Lower leg skin (tissue), 4 donors: ENCODE measurements around the gene CAPN8. TPM values are rescaled to one million over a fixed set of nuclear protein-coding genes. Genes with fewer than 3 reads are reported as not detected.

Experiments used
- DNase-seq, 2 donors: peaks; one replicate each; pipeline ENCODE4 v3.0.0-alpha.2; 2019; ENCODE audit warnings: low spot score in 2 of 2
- H3K4me3 ChIP-seq: fragments of 200-600 bp; sonication (generic); 2 replicates; pipeline ENCODE4 v1.5.1; 2017; ENCODE audit warnings: mild to moderate bottlenecking, low read depth; ENCODE audit not compliant: poor library complexity, severe bottlenecking
- POLR2A ChIP-seq, 2 donors: fragments of 450-650 bp; IDR thresholded peaks; one replicate each; pipeline ENCODE4 v1.6.1; 2016 to 2017; ENCODE audit warnings: antibody characterized with exemption in 2 of 2, mild to moderate bottlenecking in 1 of 2, moderate library complexity in 1 of 2
- WGBS, 2 donors: methylation state at CpG; one replicate each; pipeline ENCODE4 v1.1.5; 2018; 5-methylcytosine and 5-hydroxymethylcytosine counted together
- intact Hi-C: fragments of 100-400 bp; cut with DNase I; formaldehyde crosslinking; loops from one replicate; pipeline ENCODE4 v1.15.0; 2023; ENCODE audit warnings: low total_unique reads
- total RNA-seq, 4 donors: library from RNA; depleted of rRNA; stranded (reverse); fragments of >200 nt; gene quantifications; one replicate each; pipeline ENCODE4 v1.1.0, GENCODE V29; 2016
- TF ChIP-seq, protein P1 (sequence below), 3 donors: fragments of 450-650 bp; IDR thresholded peaks; one replicate each; pipeline ENCODE4 v1.5.1; 2016; ENCODE audit warnings: antibody characterized with exemption in 3 of 3, mild to moderate bottlenecking in 3 of 3, moderate library complexity in 2 of 3

CAPN8 gene
- total RNA-seq, 4 donors from 2014 or later: 0.27 to 2.4 (median 0.34) TPM

DNA sequence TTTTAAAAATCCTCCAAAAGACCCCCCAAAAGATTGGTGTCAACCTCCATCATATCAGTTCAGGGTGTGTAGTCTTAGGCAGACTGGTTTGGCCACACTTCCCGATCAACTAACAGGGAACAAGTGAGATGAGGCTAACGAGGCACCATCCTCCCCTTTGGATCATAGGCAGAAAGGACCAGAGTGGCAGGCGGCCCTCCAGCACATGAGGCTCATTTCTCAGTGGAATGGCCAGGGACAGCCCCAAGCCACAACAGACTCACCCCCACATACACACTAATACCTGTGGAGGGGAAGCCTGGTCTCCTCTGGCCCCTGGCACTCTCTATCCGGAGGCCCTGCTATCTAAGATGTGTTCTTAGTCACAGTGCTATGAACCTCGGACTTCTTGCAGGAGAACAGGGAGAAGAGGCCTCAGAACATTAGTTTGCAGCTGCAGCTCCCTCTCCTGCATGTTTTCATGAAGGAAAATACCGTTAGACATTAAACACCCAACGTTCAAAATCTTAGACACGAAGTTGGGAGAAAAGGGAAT lies 29.6 kb upstream of the CAPN8 start:
- intact Hi-C loops: loop anchor here (5.0 kb wide), 1 partner anchor 52 kb away; no protein-coding TSS in a partner anchor
- 62 to 68% methylated on average over 8 of the region's 8 CpGs for WGBS, 2 donors
- TF ChIP-seq, protein P1, sequence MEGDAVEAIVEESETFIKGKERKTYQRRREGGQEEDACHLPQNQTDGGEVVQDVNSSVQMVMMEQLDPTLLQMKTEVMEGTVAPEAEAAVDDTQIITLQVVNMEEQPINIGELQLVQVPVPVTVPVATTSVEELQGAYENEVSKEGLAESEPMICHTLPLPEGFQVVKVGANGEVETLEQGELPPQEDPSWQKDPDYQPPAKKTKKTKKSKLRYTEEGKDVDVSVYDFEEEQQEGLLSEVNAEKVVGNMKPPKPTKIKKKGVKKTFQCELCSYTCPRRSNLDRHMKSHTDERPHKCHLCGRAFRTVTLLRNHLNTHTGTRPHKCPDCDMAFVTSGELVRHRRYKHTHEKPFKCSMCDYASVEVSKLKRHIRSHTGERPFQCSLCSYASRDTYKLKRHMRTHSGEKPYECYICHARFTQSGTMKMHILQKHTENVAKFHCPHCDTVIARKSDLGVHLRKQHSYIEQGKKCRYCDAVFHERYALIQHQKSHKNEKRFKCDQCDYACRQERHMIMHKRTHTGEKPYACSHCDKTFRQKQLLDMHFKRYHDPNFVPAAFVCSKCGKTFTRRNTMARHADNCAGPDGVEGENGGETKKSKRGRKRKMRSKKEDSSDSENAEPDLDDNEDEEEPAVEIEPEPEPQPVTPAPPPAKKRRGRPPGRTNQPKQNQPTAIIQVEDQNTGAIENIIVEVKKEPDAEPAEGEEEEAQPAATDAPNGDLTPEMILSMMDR (IDR thresholded peaks at IDR 0.05): no peak
- TF ChIP-seq POLR2A (IDR thresholded peaks at IDR 0.05): no peak
- DNase-seq: no peak
- H3K4me3 ChIP-seq: no peak overlapping the region

DNA sequence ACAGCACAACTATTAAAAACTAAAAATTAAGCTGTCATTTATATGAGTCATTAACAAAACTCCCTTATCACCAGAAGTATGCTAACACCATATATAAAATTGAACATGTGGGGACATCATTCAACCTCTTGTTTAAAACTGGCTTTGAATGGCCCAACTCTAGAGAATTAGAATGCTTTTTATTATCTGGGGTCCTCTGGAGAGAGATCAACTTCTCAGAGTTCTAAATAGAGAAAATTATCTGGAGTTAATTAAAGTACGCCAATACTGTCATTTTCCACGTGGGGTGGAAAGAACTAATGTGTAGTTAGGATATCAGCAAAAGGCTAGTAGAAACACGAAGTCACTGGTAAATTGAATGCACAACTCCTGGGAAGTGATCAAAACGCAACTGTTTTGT lies 25.6 kb upstream of the CAPN8 start:
- WGBS, 2 donors: 66 to 79% methylated on average over 4 of the region's 4 CpGs
- H3K4me3 ChIP-seq: no peak overlapping the region
- intact Hi-C loops: no loop called here
- no peak for DNase-seq
- no peak for TF ChIP-seq POLR2A (IDR thresholded peaks at IDR 0.05)
- TF ChIP-seq, protein P1 (IDR thresholded peaks at IDR 0.05): no peak

DNA sequence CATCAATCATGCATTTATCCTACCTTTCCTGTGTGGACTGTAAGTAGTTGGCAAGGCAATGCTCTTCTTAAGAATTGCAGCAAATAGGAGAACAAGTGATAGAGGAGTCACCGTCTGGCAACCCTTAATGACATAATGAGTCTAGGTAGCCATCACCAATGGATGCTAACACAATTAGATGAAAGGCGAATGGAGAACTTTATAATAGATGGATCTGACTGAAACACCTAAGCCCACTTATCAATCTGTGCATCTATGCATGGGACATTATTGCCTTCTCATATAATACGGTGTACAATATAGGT lies 18.9 kb upstream of the CAPN8 start:
- intact Hi-C loops: loop anchor here (10.0 kb wide), 1 partner anchor 550 kb away; no protein-coding TSS in a partner anchor
- WGBS, 2 donors: 81 to 87% methylated on average over 3 of the region's 3 CpGs
- H3K4me3 ChIP-seq: no peak overlapping the region
- TF ChIP-seq, protein P1 (IDR thresholded peaks at IDR 0.05): no peak
- no peak for DNase-seq

DNA sequence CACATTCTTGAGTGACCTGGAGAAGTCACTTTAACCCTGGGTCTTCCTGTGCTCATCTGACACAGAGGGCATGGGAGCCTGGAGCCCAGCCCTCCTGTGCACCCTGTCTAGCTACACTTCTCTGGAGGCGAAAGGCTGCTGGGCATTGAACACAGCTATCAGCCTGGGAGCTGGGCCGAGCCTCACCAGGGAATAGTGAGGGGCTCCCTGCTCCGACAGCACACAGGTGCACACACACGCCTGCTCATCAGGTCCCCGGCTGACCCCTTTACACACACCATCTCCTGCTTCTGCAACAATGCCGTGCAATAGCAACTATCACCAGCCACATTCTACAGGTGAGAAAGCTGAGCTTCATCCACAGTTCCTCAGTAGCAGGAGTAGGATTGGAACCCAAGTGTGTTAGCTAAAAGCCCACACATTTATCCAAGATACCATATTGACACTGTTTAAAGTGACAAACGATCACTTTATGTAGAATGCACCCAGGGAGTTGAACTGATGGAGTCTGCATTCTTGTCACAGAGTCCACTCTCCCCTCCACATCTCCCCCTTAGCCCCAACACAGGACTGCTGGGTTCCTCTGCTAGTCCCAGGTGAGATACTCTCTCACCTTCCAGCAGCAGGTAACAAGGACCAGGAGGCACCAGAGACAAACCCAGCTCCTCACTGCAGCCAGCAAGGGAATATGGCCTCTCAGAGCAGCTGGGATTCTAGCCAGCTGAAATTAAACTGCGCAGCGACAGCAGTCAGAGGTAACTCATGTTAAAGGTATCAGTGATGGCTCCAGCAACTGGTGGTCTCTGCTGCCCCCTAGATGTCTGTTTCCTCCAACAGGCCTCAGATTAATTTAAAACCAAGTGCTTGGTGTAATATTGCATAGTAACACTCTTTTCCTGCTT lies 18.3 kb upstream of the CAPN8 start:
- 66 to 69% methylated on average over 9 of the region's 9 CpGs for WGBS, 2 donors
- intact Hi-C loops: loop anchor here (10.0 kb wide), 1 partner anchor 549 kb away; no protein-coding TSS in a partner anchor

DNA sequence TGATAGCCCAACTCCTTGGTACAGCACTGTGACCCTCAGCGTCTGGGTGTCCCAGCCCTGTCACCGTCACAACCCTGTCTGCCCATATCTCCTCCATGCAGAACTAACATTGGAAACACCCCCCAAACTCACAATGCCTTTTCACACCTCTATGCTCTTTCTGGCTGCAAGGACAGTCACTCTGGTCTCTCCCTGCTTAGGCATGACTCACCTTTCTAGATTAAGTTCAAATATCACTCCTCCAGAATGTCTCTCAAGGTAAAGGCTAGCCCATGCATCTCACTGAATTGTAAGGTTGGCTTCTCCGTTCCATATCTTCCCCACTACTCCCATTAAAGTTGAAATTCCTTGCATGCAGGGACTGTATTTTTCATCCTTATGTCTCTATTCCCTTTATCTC lies 17.0 kb upstream of the CAPN8 start:
- TF ChIP-seq POLR2A (IDR thresholded peaks at IDR 0.05): no peak
- TF ChIP-seq, protein P1 (IDR thresholded peaks at IDR 0.05): no peak
- no peak for DNase-seq
- 85 to 91% methylated on average over 3 of the region's 3 CpGs for WGBS, 2 donors
- intact Hi-C loops: loop anchor here (10.0 kb wide), 1 partner anchor 548 kb away; no protein-coding TSS in a partner anchor
- H3K4me3 ChIP-seq: no peak overlapping the region

More for the DNA sequence above, 18.3 kb upstream of the CAPN8 start:
- DNase-seq: no peak
- TF ChIP-seq, protein P1 (IDR thresholded peaks at IDR 0.05): no peak
- no peak for TF ChIP-seq POLR2A (IDR thresholded peaks at IDR 0.05)
- H3K4me3 ChIP-seq: no peak overlapping the region
